H9 (cell line): ENCODE data around the gene YAP1. TPM values are rescaled to one million over a fixed set of nuclear protein-coding genes. Genes with fewer than 3 reads are reported as not detected.

Experiments used
- DNase-seq: peaks from one replicate; pipeline ENCODE4 v3.0.0-alpha.2; 2017
- H2AFZ ChIP-seq: one replicate; pipeline ENCODE4 v1.6.1; 2013; ENCODE audit warnings: mild to moderate bottlenecking, low read length, control low read depth, moderate library complexity
- H2AK5ac ChIP-seq: 2 replicates; pipeline ENCODE4 v1.6.1; 2013; ENCODE audit warnings: low read length, control low read depth, mixed read lengths; ENCODE audit not compliant: insufficient read length
- H2BK120ac ChIP-seq: one replicate; pipeline ENCODE4 v1.6.1; 2013; ENCODE audit warnings: low read depth, mild to moderate bottlenecking, low read length, control low read depth, inconsistent platforms; ENCODE audit not compliant: poor library complexity, severe bottlenecking
- H2BK12ac ChIP-seq: 2 replicates; pipeline ENCODE4 v1.6.1; 2013; ENCODE audit warnings: low read length, control low read depth, mixed read lengths, low read depth; ENCODE audit not compliant: insufficient read length
- H2BK15ac ChIP-seq: 2 replicates; pipeline ENCODE4 v1.6.1; 2013; ENCODE audit warnings: low read depth, low read length, control low read depth
- H2BK20ac ChIP-seq: one replicate; pipeline ENCODE4 v1.6.1; 2013; ENCODE audit warnings: low read depth, mild to moderate bottlenecking, low read length, control low read depth, inconsistent platforms; ENCODE audit not compliant: poor library complexity, severe bottlenecking
- H2BK5ac ChIP-seq: 2 replicates; pipeline ENCODE4 v1.6.1; 2013; ENCODE audit warnings: low read length, control low read depth, mixed read lengths; ENCODE audit not compliant: insufficient read length
- H3K14ac ChIP-seq: 2 replicates; pipeline ENCODE4 v1.6.1; 2013; ENCODE audit warnings: low read length, control low read depth; ENCODE audit not compliant: insufficient read depth
- H3K18ac ChIP-seq: 2 replicates; pipeline ENCODE4 v1.6.1; 2013; ENCODE audit warnings: low read depth, mild to moderate bottlenecking, mixed read lengths, low read length, control low read depth; ENCODE audit not compliant: insufficient read length
- H3K23ac ChIP-seq: 2 replicates; pipeline ENCODE4 v1.6.1; 2013; ENCODE audit warnings: low read length, control low read depth, mixed read lengths, low read depth; ENCODE audit not compliant: insufficient read length
- H3K23me2 ChIP-seq: 2 replicates; pipeline ENCODE4 v1.6.1; 2013; ENCODE audit warnings: low read depth, mild to moderate bottlenecking, mixed read lengths, low read length, control low read depth; ENCODE audit not compliant: insufficient read length, poor library complexity, severe bottlenecking
- H3K27ac ChIP-seq: 2 replicates; pipeline ENCODE4 v1.5.1; 2013; ENCODE audit warnings: low read length, control low read depth, mixed read lengths, low read depth; ENCODE audit not compliant: insufficient read length
- H3K27me3 ChIP-seq: 2 replicates; pipeline ENCODE4 v1.6.1; 2013; ENCODE audit warnings: low read length, control low read depth, inconsistent platforms; ENCODE audit not compliant: insufficient read depth
- H3K4ac ChIP-seq: 2 replicates; pipeline ENCODE4 v1.6.1; 2013; ENCODE audit warnings: low read depth, mild to moderate bottlenecking, control low read depth, inconsistent platforms, low read length, moderate library complexity
- H3K4me1 ChIP-seq: 2 replicates; pipeline ENCODE4 v1.6.1; 2013; ENCODE audit warnings: low read length, control low read depth, inconsistent platforms; ENCODE audit not compliant: insufficient read depth
- H3K4me2 ChIP-seq: 2 replicates; pipeline ENCODE4 v1.6.1; 2013; ENCODE audit warnings: low read length, control low read depth, mixed read lengths; ENCODE audit not compliant: insufficient read length, insufficient read depth
- H3K56ac ChIP-seq: 2 replicates; pipeline ENCODE4 v1.6.1; 2013; ENCODE audit warnings: low read depth, mild to moderate bottlenecking, mixed read lengths, low read length, control low read depth; ENCODE audit not compliant: insufficient read length
- H3K79me1 ChIP-seq: 2 replicates; pipeline ENCODE4 v1.6.1; 2013; ENCODE audit warnings: low read depth, mild to moderate bottlenecking, moderate library complexity, low read length, control low read depth, inconsistent platforms; ENCODE audit not compliant: insufficient read depth, poor library complexity, severe bottlenecking
- H3K79me2 ChIP-seq: 2 replicates; pipeline ENCODE4 v1.6.1; 2013; ENCODE audit warnings: low read length, control low read depth, inconsistent platforms; ENCODE audit not compliant: insufficient read depth
- H3K9ac ChIP-seq: 2 replicates; pipeline ENCODE4 v1.6.1; 2013; ENCODE audit warnings: low read length, control low read depth, mixed read lengths; ENCODE audit not compliant: insufficient read length; ENCODE audit errors: extremely low read depth
- H3K9me3 ChIP-seq: one replicate; pipeline ENCODE4 v1.6.1; 2013; ENCODE audit warnings: low read depth, low read length, inconsistent platforms; ENCODE audit not compliant: control insufficient read depth
- H3T11ph ChIP-seq: one replicate; pipeline ENCODE4 v1.6.1; 2013; ENCODE audit warnings: mild to moderate bottlenecking, low read length, control low read depth, inconsistent platforms
- H4K20me1 ChIP-seq: one replicate; pipeline ENCODE4 v1.6.1; 2013; ENCODE audit not compliant: control insufficient read depth, insufficient read length, insufficient read depth
- H4K5ac ChIP-seq: 2 replicates; pipeline ENCODE4 v1.6.1; 2013; ENCODE audit warnings: low read depth, mild to moderate bottlenecking, mixed read lengths, low read length, control low read depth; ENCODE audit not compliant: insufficient read length
- H4K8ac ChIP-seq: replicated peaks from 2 replicates; pipeline ENCODE4 v1.6.1; 2013; ENCODE audit warnings: low read length, control low read depth, mixed read lengths, low read depth; ENCODE audit not compliant: insufficient read length
- H4K91ac ChIP-seq: 2 replicates; pipeline ENCODE4 v1.6.1; 2013; ENCODE audit warnings: low read depth, mild to moderate bottlenecking, moderate library complexity, mixed read lengths, low read length, control low read depth; ENCODE audit not compliant: insufficient read length
- H3K27ac Mint-ChIP-seq, 3 experiments: 2 replicates in 2 of 3; 3 replicates in 1 of 3; pipeline ENCODE4 v1.8.0; 2020 to 2021; ENCODE audit warnings: mixed read lengths in 3 of 3, mild to moderate bottlenecking in 1 of 3, moderate library complexity in 1 of 3
- H3K27me3 Mint-ChIP-seq: 2 replicates; pipeline ENCODE4 v1.8.0; 2021; ENCODE audit warnings: low read depth, mild to moderate bottlenecking, moderate library complexity, mixed read lengths
- H3K36me3 Mint-ChIP-seq, 3 experiments: 2 replicates in 2 of 3; 3 replicates in 1 of 3; pipeline ENCODE4 v1.8.0; 2020 to 2021; ENCODE audit warnings: low read depth in 3 of 3, mixed read lengths in 3 of 3; ENCODE audit not compliant: insufficient read depth in 1 of 3
- H3K4me1 Mint-ChIP-seq, 2 experiments: 2 replicates each; pipeline ENCODE4 v1.8.0; 2020; ENCODE audit warnings: mixed read lengths in 2 of 2
- H3K4me3 Mint-ChIP-seq, 2 experiments: 2 replicates in 1 of 2; 3 replicates in 1 of 2; pipeline ENCODE4 v1.8.0; 2020 to 2021; ENCODE audit warnings: mild to moderate bottlenecking in 2 of 2, mixed read lengths in 2 of 2, moderate library complexity in 1 of 2
- H3K9me3 Mint-ChIP-seq, 2 experiments: 2 replicates in 1 of 2; 3 replicates in 1 of 2; pipeline ENCODE4 v1.8.0; 2020; ENCODE audit warnings: mild to moderate bottlenecking in 2 of 2, mixed read lengths in 2 of 2, moderate library complexity in 1 of 2
- WGBS: extraction: QIAGEN DNeasy Blood & Tissue Kit; methylation state at CpG from one replicate; pipeline ENCODE4 v1.1.7; 2013; ENCODE audit warnings: missing lambda C conversion rate, low lambda C conversion rate, mixed read lengths; ENCODE audit not compliant: insufficient read length; ENCODE audit errors: extremely low coverage; 5-methylcytosine and 5-hydroxymethylcytosine counted together
- total RNA-seq: library from RNA; stranded (reverse); gene quantifications from 2 replicates; pipeline ENCODE4 v1.2.1, GENCODE V29; 2021
- TF ChIP-seq, protein P1 (sequence below): fragments of 200-600 bp; sonication (generic); conservative IDR thresholded peaks from 3 replicates; pipeline ENCODE4 v1.8.0; 2021; ENCODE audit warnings: antibody characterized with exemption, mild to moderate bottlenecking

YAP1 gene
- total RNA-seq, 1 experiment from 2014 or later: 124 TPM

DNA sequence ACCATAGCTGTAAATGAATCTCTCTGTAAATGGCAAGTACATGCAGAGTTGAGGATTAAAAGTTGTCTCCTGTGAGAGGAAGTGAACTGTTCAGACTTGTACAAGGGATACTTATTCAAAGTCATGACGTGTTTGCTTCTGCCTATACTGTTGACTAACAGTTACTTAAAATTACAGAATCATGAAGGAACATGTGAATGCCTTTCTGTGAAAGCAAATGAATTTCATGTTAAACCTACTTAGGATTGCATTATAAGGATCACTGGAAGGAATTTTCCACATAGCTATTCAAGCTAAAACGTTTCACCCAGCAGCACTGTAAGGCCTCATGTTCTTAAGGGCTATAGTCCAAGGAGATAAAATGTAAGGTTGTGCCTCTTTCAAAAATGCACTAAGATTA lies 113.6 kb downstream of the YAP1 start:
- TF ChIP-seq, protein P1, sequence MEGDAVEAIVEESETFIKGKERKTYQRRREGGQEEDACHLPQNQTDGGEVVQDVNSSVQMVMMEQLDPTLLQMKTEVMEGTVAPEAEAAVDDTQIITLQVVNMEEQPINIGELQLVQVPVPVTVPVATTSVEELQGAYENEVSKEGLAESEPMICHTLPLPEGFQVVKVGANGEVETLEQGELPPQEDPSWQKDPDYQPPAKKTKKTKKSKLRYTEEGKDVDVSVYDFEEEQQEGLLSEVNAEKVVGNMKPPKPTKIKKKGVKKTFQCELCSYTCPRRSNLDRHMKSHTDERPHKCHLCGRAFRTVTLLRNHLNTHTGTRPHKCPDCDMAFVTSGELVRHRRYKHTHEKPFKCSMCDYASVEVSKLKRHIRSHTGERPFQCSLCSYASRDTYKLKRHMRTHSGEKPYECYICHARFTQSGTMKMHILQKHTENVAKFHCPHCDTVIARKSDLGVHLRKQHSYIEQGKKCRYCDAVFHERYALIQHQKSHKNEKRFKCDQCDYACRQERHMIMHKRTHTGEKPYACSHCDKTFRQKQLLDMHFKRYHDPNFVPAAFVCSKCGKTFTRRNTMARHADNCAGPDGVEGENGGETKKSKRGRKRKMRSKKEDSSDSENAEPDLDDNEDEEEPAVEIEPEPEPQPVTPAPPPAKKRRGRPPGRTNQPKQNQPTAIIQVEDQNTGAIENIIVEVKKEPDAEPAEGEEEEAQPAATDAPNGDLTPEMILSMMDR: no peak
- Histone ChIP-seq H2BK5ac (no peak overlapping the region), H3K14ac (no peak overlapping the region), H4K8ac (no peak overlapping the region), H3T11ph (no peak overlapping the region), H4K20me1 (no peaks in the 10 kb centered on the region), H4K5ac (no peak overlapping the region), H2BK120ac (no peak overlapping the region), H3K27me3 (no peaks in the 10 kb centered on the region), H3K9ac (no peak overlapping the region), H2BK12ac (no peak overlapping the region), H2BK20ac (no peak overlapping the region), H3K79me2 (no peaks in the 10 kb centered on the region), H3K56ac (no peak overlapping the region), H3K23ac (no peak overlapping the region), H3K27ac (no peak overlapping the region), H3K18ac (no peak overlapping the region), H2AFZ (no peak overlapping the region), H3K9me3 (no peaks in the 10 kb centered on the region), H2BK15ac (no peak overlapping the region), H3K79me1 (no peaks in the 10 kb centered on the region), H3K4me1 (no peaks in the 10 kb centered on the region), H2AK5ac (no peak overlapping the region), H3K4me2 (no peak overlapping the region), H3K4ac (no peak overlapping the region), H4K91ac (no peak overlapping the region), H3K23me2 (no peaks in the 10 kb centered on the region)
- H3K4me1 Mint-ChIP-seq: peaks cover 17 to 20% of the 10 kb centered on the region in 2 experiments
- H3K27me3 Mint-ChIP-seq: no peaks in the 10 kb centered on the region
- no peaks in the 10 kb centered on the region for H3K9me3 Mint-ChIP-seq
- no peak for DNase-seq
- peak overlapping the region in 2 of 3 experiments; percentile 44 to 63; a peak in 2 of 7 replicates for H3K27ac Mint-ChIP-seq
- no peak overlapping the region for H3K4me3 Mint-ChIP-seq
- WGBS: no CpG with 5 or more reads among the region's 2 CpGs
- peaks cover 8 to 59% (median 45%) of the 10 kb centered on the region in 3 experiments; a peak in 6 of 7 replicates for H3K36me3 Mint-ChIP-seq
